DMS 273 (cell line): ENCODE results near the gene PPP4R1.
"Not testable (repeated sequence)": the region's sequence is repeated elsewhere in the genome, so short reads cannot be mapped to it uniquely, and the experiment has no call there.

ENCODE experiments used
- DNase-seq: peaks from one replicate; lab custom pipeline; 2025; ENCODE audit not compliant: unreplicated experiment; lab: John Stamatoyannopoulos, UW

PPP4R1 gene

DNA sequence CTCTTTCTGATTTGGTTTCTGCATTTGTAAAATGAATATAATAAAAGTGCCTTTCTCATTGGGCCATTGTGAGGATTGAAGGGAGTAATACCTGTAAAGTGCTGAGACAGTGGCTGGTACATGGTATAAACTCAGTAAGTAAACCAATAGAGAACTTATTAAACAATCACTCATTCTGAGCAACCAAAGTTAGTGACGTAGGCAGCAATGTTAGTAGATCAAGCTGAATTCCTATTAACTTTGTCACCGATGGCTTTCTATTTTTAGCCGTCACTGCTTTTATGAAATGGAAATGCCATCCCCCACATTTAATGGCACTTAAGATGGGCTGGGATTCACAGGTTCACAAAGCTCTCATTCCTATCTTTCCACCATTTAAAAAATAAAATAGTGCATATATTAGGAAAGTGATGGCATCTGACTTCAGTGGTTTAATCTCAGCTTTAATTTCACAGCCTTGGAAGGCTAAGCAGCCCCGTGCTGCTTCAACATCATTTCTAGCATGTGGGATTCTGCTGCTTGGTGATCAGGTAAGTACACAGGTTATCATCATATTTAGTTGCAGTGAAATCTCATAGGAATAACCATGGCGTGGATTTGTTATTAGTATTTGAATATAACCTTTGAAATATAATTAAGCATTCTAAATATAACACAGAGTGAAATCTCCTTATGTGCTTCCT lies 17.6 kb upstream of the PPP4R1 start:
- DNase-seq: no peak

DNA sequence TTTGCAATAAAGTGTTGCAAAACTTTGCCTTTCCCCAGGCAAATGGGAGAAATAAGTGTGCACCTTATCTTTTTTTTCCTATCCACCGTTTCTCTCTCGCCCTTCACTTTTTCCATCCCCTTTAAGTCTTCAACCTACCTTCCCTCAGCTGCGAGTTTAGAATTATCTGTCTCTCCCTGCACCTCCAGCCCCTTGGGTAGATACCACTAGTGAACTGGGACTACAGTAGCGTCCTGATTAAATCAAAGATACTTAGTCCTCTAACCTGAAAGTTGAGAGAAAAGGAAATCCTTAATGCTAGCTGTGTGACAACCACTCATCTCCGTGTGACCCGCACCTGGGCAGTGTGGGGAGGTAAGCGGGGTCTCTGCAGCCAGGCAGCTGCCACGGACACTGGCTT lies 16.1 kb upstream of the PPP4R1 start:
- no peak for DNase-seq

- peak; percentile 29 for DNase-seq
These were observed 15.3 kb upstream of the PPP4R1 start for GRCh38 chr18:9629709-9630108.

DNA sequence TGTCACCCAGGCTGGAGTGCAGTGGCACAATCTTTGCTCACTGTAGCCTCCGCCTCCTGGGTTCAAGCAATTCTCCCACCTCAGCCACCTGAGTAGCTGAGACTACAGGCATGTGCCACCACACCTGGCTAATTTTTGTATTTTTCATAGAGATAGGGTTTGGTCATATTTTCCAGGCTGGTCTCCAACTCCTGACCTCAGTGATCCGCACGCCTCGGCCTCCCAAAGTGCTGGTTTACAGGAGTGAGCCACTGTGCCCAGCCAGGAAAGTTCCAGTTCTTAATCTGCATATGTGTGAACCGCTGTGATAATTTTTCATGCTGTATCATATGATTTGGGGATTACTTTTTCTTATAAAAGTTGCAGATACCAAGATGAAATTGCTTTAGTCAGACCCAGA lies 14.6 kb upstream of the PPP4R1 start:
- DNase-seq: no peak

DNA sequence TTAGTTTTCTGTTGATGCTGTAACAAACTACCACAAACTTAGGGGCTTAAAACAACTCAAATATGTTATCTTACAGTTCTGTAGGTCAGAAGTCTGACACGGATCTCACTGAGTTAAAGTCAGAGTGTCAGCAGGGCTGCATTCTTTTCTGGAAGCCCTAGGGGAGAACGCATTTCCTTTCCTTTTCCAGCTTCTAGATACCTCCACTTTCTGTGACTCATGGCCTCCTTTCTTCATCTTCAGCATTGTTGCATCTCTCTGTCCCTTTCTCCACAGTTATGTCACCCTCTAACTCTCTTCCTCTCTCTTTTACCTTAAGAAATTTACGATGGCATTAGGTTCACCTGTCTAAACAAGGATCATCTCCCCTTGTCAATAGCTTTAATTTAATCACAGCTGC lies 13.3 kb upstream of the PPP4R1 start:
- DNase-seq: no peak

DNA sequence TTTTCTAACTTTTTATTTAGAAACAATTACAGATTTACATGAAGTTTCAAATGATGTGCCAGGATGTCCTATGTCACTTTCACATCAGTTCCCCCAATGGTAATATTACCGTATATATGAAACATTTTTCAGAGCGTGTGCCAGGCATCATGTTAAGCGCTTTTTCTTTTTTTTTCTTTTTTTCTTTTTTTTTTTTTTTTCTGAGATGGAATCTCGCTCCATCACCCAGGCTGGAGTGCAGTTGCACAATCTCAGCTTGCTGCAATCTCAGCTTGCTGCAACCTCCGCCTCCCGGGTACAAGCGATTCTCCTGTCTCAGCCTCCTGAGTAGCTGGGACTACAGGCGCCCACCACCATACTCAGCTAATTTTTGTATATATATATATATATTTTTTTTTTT lies 5.6 kb upstream of the PPP4R1 start:
- DNase-seq: no peak

GRCh38 chr18:9619545-9619944 lies 5.2 kb upstream of the PPP4R1 start:
- no peak for DNase-seq

DNA sequence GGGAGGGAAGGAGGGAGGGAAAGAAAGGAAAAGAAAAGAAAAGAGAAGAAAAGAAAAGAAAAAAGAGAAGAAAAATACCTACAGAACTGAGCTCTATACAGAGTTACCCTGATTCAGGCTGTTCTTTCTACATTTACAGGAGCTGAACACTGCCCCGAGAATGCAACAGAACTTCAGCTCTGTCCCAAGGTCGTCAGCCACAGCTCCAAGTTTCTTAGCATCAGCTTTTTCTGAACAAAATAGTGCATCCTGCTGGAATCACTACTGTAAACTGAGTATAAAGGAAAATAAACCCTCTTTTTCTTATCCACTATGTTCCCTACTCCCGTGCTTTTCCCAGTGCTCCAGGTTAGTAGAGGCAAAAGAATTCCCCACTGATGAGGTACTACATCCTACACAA lies 4.7 kb upstream of the PPP4R1 start:
- DNase-seq: no peak

DNA sequence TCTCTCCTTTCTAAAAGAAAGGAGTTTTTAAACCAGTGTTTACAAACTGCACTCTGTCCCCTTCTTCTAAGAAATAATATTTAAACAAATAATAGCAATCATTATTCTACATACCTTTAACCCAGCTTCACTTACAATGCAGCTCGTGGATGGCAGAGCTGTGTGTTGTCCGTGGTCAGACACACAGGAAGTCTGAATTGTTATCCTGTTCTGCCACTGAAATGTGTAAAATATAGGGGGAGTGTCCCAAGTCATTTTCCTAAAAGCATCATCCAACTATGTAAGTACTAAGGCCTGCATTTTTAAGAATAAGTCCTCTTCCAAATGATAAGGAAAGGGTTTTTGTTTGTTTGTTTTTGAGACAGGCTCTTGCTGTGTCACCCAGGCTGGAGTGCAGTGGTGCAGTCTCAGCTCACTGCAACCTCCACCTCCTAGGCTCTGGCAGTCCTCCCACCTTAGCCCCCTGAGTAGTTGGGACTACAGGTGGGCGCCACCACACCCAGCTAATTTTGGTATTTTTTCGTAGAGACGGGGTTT lies 2.7 kb upstream of the PPP4R1 start:
- DNase-seq: no peak

- DNase-seq: no peak
These were observed 1.7 kb upstream of the PPP4R1 start for GRCh38 chr18:9616049-9616448.

GRCh38 chr18:9615280-9615797 lies 980 bp upstream of the PPP4R1 start:
- DNase-seq: no peak

DNA sequence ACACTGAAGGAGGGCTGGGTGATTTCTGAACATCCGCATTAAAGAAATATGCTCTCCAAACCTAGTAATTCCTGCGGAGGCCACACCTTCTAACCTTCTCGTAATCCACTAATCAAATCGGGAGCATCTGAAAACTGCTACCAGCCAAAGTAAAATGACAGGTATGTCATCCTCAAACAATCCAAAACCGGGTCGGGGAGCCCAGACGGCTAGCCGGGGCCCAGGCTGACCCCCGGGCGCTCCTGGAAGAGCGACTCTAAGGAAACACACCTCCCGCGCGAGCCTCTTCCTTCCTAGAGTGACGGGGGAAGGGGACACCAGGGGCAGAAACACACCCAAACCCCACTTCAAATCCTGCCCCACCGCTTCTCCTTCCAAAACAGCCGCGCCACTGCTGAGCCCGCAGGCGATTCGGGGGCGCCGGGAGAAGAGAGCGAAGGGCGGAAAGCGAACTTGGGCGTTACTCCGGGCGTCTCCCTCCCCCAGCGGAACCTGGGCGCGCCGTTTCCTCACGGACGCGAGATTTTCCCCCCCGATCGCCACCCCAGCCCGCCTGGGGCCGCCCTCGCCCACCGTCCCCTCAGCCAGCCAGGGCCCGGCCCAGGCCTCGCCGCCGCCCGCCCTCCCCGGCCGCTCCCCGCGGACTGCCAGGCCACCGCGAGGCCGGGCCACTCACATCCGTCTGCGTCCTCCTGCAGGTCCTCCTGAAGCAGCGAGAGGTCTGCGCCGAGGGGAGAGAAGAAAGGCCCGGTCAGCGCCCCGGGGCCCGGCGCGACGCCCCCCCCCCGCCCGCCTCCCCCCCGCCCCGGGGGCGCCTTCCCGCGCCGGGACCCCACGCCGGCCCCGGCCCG lies 584 bp downstream of the PPP4R1 start:
- DNase-seq: peak; percentile 75

DNA sequence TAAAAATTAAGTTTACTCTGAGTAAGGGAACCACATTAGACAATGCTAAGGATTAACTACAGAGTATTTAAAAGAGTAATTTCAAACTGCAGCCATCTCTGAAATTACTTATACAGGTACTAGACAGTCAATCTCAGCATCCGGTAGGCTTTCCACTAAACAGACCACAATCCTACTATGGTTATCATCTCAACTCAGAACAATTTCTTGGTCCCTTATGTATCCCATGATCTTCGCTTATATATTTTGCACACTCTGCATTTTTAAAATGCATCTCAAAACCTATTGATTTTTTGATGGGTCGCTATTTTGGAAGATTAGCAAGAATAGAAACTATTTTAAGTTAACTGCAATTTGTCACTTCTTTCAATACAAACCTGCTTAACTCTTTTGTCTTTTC lies 1.4 kb downstream of the PPP4R1 start:
- DNase-seq: peak; percentile 17

DNA sequence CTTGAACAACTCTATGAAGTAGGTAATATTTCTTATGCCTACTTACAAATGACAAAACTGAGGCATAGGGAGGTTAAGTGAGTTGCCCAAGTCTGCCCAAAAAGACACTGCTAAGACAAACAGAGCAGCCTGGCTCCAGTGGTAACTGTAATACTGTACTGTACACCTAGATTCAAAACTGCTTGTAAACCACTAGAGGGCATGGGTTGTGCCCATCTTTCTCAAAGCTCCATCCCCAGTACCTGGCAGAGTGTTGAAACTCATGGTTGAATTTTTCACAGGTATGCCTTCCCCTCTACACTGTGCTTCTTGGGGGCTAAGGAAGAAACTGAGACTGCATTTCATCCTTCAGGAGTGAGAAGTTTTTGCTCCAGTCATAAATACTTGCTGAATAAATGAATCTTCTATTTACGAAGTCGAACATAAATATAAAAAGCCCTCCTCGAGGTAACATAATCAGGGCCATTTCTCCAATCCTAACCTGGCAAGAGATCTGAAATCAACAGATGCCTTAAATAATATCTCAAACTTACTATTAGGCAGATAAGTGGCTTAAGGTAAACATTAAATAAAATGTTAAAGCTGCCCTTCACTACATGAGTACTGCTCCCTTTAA lies 2.0 kb downstream of the PPP4R1 start:
- peak; percentile 68 for DNase-seq

DNA sequence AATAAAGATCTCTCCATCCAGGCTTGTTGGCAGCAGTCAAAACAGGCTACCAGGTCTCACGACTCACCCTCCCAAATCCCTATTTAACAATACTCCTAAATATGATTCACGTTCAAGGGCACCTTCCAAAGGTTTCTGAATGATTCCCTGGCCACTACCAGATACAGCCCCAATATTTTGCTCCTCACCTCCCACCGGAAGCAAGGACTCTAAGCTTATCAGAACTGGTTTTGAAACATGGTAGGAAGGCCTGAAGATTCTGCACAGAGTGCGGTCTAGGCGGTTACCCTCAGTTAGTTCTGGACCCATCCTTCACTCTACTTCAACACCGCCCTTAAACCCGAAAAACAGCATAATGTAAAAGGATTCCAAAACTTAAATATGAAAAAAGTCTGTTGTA lies 5.2 kb downstream of the PPP4R1 start:
- no peak for DNase-seq

GRCh38 chr18:9608728-9609127 lies 5.6 kb downstream of the PPP4R1 start:
- no peak for DNase-seq

GRCh38 chr18:9608298-9608697 lies 6.1 kb downstream of the PPP4R1 start:
- DNase-seq: no peak

DNA sequence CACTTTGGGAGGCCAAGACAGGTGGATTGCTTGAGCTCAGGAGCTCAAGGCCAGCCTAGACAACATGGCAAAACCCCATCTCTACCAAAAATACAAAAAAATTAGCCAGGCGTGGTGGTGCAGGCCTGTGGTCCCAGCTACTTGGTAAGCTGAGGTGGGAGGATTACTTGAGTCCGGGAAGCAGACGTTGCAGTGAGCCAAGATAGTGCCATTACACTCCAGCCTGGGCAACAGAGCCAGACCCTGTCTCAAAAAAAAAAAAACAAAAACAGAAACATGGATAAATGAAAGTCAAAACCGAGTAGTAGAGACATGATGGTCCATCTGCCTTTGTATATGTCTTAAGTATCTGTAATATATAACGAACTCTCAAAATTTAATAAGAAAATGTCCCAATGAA lies 7.2 kb downstream of the PPP4R1 start:
- DNase-seq: not testable (repeated sequence)

- no peak for DNase-seq
These were observed 8.3 kb downstream of the PPP4R1 start for GRCh38 chr18:9606039-9606438.

DNA sequence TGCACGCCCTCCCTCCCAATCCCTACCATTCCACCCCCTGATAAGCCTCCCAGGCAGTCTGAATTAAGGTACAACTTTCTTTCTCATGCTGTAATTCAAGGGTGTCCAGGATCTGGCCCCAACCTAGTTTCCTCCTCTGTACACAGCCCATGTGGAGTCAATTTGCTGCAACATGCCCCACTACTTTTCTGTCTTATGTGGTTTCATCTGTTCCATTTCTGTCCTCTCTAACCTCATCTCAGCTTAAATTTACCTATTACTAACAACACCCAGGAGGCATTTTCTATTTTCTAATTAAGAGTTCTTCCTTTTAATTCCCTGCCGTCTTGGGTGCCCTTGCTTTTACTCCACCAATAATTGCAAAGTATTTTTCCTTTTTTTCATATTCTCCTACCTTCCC lies 10.0 kb downstream of the PPP4R1 start:
- DNase-seq: no peak

- DNase-seq: no peak
These were observed 15.0 kb downstream of the PPP4R1 start for GRCh38 chr18:9599328-9599727.

DNA sequence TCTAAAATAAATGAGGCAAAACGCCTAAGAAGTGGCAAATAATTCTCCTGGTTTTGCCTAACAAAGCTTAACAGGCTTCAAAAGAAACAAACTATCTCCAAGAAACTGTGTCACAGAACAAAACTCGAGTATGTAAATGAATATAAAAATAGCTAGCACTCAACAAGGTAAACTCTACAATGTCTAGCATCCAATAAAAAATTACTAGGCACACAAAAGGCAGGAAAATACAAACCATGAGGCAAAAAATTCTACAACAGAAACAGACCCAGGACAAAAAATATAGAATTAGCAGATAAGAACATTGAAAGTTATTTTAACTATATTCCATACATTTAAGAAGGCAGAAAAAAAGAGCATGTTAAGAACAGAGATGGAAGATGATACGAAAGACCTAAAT lies 16.8 kb downstream of the PPP4R1 start:
- no peak for DNase-seq
